ENCODE data around the gene COL4A6. TPM values are rescaled to one million over a fixed set of nuclear protein-coding genes. Genes with fewer than 3 reads are reported as not detected.

The COL4A6 gene
- total and polyA plus RNA-seq, 2 of the 8 experiments (the other 6 are each of a cell fraction or from before 2014, with no cell fraction given), result 5.9 to 11.8 TPM

- TF ChIP-seq CHD7 (IDR thresholded peaks at IDR 0.05; ENCODE audit: insufficient replicate concordance, low read length), result no peak
Observed at GRCh38 chrX:108347800-108348199, 90.4 kb downstream of the COL4A6 start (continued).

Measured in H1 (cell line).